Measurements from ENCODE around the gene ELL2.
"Not testable (repeated sequence)": the region's sequence is repeated elsewhere in the genome, so short reads cannot be mapped to it uniquely, and the experiment has no call there.

The ELL2 gene

GRCh38 chr5:95874246-95874645 lies 87.4 kb downstream of the ELL2 start:
- no peak for DNase-seq

- DNase-seq, result no peak
Measured at GRCh38 chr5:95873351-95873750, 88.3 kb downstream of the ELL2 start.

GRCh38 chr5:95872346-95873268 lies 89.0 kb downstream of the ELL2 start:
- no peak for DNase-seq

- DNase-seq, result no peak
Measured at GRCh38 chr5:95871146-95871806, 90.4 kb downstream of the ELL2 start.

- DNase-seq, result no peak
Measured at GRCh38 chr5:95870105-95870672, 91.5 kb downstream of the ELL2 start.

GRCh38 chr5:95869173-95869855 lies 92.3 kb downstream of the ELL2 start:
- DNase-seq, result not testable (repeated sequence)

GRCh38 chr5:95868136-95868535 lies 93.5 kb downstream of the ELL2 start:
- DNase-seq, result no peak

- DNase-seq, result no peak
Measured at GRCh38 chr5:95866435-95867040, 95.1 kb downstream of the ELL2 start.

GRCh38 chr5:95864944-95865504 lies 96.6 kb downstream of the ELL2 start:
- no peak for DNase-seq

GRCh38 chr5:95864456-95864855 lies 97.2 kb downstream of the ELL2 start:
- DNase-seq, result no peak

- DNase-seq, result no peak
Measured at GRCh38 chr5:95863383-95863757, 98.3 kb downstream of the ELL2 start.

GRCh38 chr5:95862671-95863382 lies 98.8 kb downstream of the ELL2 start:
- no peak for DNase-seq

- no peak for DNase-seq
Measured at GRCh38 chr5:95861864-95862561, 99.6 kb downstream of the ELL2 start.

- DNase-seq, result no peak
Measured at GRCh38 chr5:95861221-95861863, 100.3 kb downstream of the ELL2 start.

GRCh38 chr5:95859661-95860060 lies 102.0 kb downstream of the ELL2 start:
- no peak for DNase-seq

- DNase-seq, result peak; percentile 52
Measured at GRCh38 chr5:95858661-95859595, 102.7 kb downstream of the ELL2 start.

GRCh38 chr5:95858023-95858461 lies 103.6 kb downstream of the ELL2 start:
- DNase-seq, result no peak

GRCh38 chr5:95857185-95857945 lies 104.3 kb downstream of the ELL2 start:
- DNase-seq, result no peak
